ENCODE results near the gene YBX2.
A peak's percentile ranks its signal among the peaks of the same experiment; 100 is the strongest.

Gene YBX2

DNA sequence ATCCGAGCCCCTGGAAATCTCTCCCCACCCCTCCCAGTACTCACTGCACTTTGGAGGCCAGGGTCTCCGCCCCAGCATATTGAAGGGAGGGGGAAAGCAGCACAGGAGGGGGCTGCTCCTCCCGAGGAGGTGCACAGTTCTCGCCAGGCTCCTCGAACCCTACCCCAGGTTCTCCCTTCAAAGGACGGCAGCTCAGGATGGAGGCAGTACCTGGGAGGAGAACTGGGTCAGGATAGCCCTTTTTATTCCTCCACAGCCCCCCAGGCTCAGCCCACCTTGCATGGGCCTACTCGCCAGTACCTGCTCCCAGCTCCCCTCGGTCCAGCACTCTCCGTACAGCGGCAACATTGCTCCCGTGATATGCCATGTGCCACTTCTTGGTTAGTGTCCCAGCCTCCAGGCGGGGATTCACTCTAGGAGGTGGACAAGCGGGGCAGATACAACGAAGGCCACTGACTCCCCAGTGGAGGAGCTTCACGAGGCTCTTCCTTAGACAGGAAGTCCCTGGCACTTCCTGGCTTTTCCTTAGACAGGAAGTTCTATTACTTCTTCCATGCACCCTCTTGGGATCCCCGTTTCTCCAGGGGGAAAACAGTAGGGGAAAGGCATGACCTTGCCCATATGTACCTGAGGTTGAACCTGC lies 22.8 kb upstream of the YBX2 start:
- TF ChIP-seq, protein P1, sequence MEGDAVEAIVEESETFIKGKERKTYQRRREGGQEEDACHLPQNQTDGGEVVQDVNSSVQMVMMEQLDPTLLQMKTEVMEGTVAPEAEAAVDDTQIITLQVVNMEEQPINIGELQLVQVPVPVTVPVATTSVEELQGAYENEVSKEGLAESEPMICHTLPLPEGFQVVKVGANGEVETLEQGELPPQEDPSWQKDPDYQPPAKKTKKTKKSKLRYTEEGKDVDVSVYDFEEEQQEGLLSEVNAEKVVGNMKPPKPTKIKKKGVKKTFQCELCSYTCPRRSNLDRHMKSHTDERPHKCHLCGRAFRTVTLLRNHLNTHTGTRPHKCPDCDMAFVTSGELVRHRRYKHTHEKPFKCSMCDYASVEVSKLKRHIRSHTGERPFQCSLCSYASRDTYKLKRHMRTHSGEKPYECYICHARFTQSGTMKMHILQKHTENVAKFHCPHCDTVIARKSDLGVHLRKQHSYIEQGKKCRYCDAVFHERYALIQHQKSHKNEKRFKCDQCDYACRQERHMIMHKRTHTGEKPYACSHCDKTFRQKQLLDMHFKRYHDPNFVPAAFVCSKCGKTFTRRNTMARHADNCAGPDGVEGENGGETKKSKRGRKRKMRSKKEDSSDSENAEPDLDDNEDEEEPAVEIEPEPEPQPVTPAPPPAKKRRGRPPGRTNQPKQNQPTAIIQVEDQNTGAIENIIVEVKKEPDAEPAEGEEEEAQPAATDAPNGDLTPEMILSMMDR (IDR thresholded peaks at IDR 0.05; ENCODE audit: unreplicated experiment in 3 of 3), result no peak
- Mint-ChIP-seq H3K9me3 (no peaks in the 10 kb centered on the region), H3K36me3 (ENCODE audit: low read depth) (peaks cover 52% of the 10 kb centered on the region), H3K4me1 (peaks cover 25% of the 10 kb centered on the region), H3K4me3 (peak overlapping the region; percentile 70 to 85 (median 82)), H3K27me3 (ENCODE audit: low read depth) (no peaks in the 10 kb centered on the region), H3K27ac (peak overlapping the region in 2 of 3 experiments; percentile 63 to 74)

DNA sequence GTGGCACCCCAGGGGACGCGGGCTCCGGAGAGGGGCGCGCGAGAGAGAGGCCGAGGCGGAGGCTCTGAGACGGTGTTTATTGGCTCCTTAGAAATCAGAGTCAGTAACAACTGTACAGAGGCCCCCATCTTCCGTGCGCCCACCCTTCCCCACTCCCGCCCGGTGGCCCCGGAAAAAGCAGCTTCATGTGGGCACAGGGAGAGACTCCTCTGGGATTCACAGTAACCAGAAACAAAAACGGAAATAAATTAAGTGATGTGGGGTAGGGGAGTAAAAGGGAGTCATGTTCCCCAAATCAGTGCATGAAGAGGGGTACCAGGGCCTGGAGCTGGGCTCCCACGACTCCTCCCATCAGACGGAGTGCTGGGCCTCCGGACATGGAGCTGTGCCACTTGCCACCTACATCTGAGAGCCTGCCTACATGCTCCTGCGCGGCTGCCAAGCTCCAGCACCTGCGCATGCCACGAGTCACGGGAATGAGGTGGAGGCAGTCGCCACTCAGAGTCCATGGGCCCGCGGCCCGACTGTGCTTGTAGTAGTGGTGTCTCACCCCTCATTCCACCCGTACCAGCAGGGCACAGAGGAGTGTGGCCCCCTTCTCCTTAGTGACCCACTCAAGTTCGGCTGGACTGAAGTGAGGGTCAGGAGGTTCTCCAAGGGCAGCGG lies 21.3 kb upstream of the YBX2 start:
- no peaks in the 10 kb centered on the region for H3K9me3 Mint-ChIP-seq
- H3K27me3 Mint-ChIP-seq (ENCODE audit: low read depth), result no peaks in the 10 kb centered on the region
- H3K27ac Mint-ChIP-seq, result peak overlapping the region; percentile 78 to 98 (median 85)
- peaks cover 33% of the 10 kb centered on the region for H3K4me1 Mint-ChIP-seq
- peaks cover 51% of the 10 kb centered on the region for H3K36me3 Mint-ChIP-seq (ENCODE audit: low read depth)
- peak overlapping the region; percentile 86 to 90 (median 87) for H3K4me3 Mint-ChIP-seq
- TF ChIP-seq, protein P1 (IDR thresholded peaks at IDR 0.05; ENCODE audit: unreplicated experiment in 3 of 3), result no peak

GRCh38 chr17:7314719-7315569 lies 20.5 kb upstream of the YBX2 start, which contains the start of gene GPS2:
Gene GPS2 (minus strand): TSS chr17:7315360. CDS start chr17:7315052, 308 bp downstream.
- H3K4me1 Mint-ChIP-seq, result peaks cover 40% of the 10 kb centered on the region
- H3K27ac Mint-ChIP-seq, result peak within 1 kb of the TSS; percentile 78 to 98 (median 85)
- H3K27me3 Mint-ChIP-seq (ENCODE audit: low read depth), result no peaks in the 10 kb centered on the region
- H3K36me3 Mint-ChIP-seq (ENCODE audit: low read depth), result peaks cover 59% of the 10 kb centered on the region
- no peaks in the 10 kb centered on the region for H3K9me3 Mint-ChIP-seq
- peak within 1 kb of the TSS; percentile 87 to 90 (median 87) for H3K4me3 Mint-ChIP-seq
- TF ChIP-seq, protein P1 (IDR thresholded peaks at IDR 0.05; ENCODE audit: unreplicated experiment in 3 of 3), result no peak

- H3K4me1 Mint-ChIP-seq, result peaks cover 49% of the 10 kb centered on the region
Observed at GRCh38 chr17:7313890-7314718, 19.7 kb upstream of the YBX2 start.

More at GRCh38 chr17:7313890-7314718, 19.7 kb upstream of the YBX2 start:
- Mint-ChIP-seq H3K36me3 (ENCODE audit: low read depth) (peaks cover 67% of the 10 kb centered on the region), H3K9me3 (no peaks in the 10 kb centered on the region), H3K27me3 (ENCODE audit: low read depth) (no peaks in the 10 kb centered on the region), H3K27ac (peak overlapping the region; percentile 35 to 81 (median 75)), H3K4me3 (peak overlapping the region; percentile 83 to 85 (median 84))
- TF ChIP-seq, protein P1 (IDR thresholded peaks at IDR 0.05; ENCODE audit: unreplicated experiment in 3 of 3), result no peak
